Activated CD4-positive, alpha-beta memory T cell treated with anti-CD3 and anti-CD28 coated beads for 36 hours (primary cell): Measurements from ENCODE around the gene PGM2L1. TPM values are rescaled to one million over a fixed set of nuclear protein-coding genes. Genes with fewer than 3 reads are reported as not detected.
A peak's percentile ranks its signal among the peaks of the same experiment; 100 is the strongest.
"Not testable (repeated sequence)": the region's sequence is repeated elsewhere in the genome, so short reads cannot be mapped to it uniquely, and the experiment has no call there.

Experiments
- CTCF ChIA-PET: fragments of 350-600 bp; sonication (Branson Sonifier 250); formaldehyde crosslinking; loops from one replicate; lab custom pipeline; 2021; ENCODE audit warnings: antibody characterized with exemption, inconsistent platforms; lab: Charles Lee
- POLR2A ChIA-PET: fragments of 350-600 bp; sonication (Branson Sonifier 250); formaldehyde crosslinking; loops from one replicate; lab custom pipeline; 2021; ENCODE audit warnings: antibody characterized with exemption; lab: Charles Lee
- DNase-seq: peaks from one replicate; pipeline ENCODE4 v3.0.0-alpha.2; 2020
- H3K27ac Mint-ChIP-seq: one replicate; pipeline ENCODE4 v1.8.0; 2021; ENCODE audit warnings: mixed read lengths
- H3K27me3 Mint-ChIP-seq: one replicate; pipeline ENCODE4 v1.8.0; 2021; ENCODE audit warnings: mixed read lengths
- H3K36me3 Mint-ChIP-seq: one replicate; pipeline ENCODE4 v1.8.0; 2021; ENCODE audit warnings: mixed read lengths
- H3K4me1 Mint-ChIP-seq: one replicate; pipeline ENCODE4 v1.8.0; 2021; ENCODE audit warnings: low read depth, mixed read lengths
- H3K4me3 Mint-ChIP-seq: one replicate; pipeline ENCODE4 v1.8.0; 2021; ENCODE audit warnings: mild to moderate bottlenecking, mixed read lengths
- H3K9me3 Mint-ChIP-seq: one replicate; pipeline ENCODE4 v1.8.0; 2021; ENCODE audit warnings: mixed read lengths
- intact Hi-C: fragments of 100-400 bp; cut with micrococcal nuclease; formaldehyde crosslinking; loops from one replicate; pipeline ENCODE4 v1.15.1; 2023
- total RNA-seq, 2 experiments: library from RNA; stranded (reverse); gene quantifications; one replicate each; pipeline ENCODE4 v1.2.3, GENCODE V29; 2021

The PGM2L1 gene
- total RNA-seq, 2 experiments from 2014 or later: 7.0 to 7.2 TPM

DNA sequence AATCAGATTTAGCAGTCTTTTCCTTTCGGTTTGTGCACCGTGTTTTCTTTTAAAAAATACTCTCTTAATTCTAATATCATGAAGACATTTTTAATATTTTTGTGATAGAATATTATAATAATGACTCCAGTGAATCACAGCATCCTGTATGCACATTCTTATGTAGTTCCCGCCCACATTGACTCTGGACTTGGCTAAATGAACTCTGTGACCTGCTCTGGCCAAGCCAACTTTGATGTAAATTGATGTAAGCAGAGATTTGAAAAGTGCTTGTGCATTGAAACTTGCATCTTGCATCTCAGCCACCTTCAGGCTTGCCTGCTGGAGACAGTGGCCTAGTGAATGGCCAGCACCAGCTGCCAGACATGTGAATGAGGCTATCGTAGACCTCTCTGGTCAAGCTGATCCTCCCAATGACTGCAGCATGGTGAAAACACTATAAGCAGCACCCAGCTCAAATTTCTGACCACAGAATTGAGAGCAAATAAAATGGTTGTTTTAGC lies 29.2 kb upstream of the PGM2L1 start:
- H3K36me3 Mint-ChIP-seq: no peaks in the 10 kb centered on the region
- CTCF ChIA-PET: interaction anchor here (0.8 to 2.1 kb wide), 2 partner anchors 22 to 38 kb away, joined by 3 to 8 read pairs; no protein-coding TSS in a partner anchor

DNA sequence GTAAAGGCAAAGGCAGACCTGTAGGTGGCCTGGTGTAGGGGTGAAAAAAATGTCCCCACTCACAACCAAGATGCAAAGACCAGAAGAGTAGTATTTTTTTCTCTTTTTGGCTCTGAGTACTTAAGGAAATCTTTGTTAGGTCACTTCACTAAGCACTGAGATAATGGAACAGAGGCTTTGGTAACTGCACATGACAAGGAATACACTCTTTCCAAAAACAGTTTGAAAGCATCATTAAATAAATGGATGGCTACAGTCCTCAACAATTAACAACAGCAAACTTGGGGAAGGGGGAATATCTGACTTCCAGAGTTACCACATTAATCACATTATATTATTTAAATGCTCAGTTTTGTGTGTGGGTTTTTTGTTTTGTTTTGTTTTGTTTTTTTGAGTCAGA lies 26.9 kb upstream of the PGM2L1 start:
- Mint-ChIP-seq H3K27ac (no peak overlapping the region), H3K4me3 (no peak overlapping the region), H3K9me3 (peaks cover 7% of the 10 kb centered on the region), H3K27me3 (no peaks in the 10 kb centered on the region), H3K36me3 (no peaks in the 10 kb centered on the region), H3K4me1 (no peaks in the 10 kb centered on the region)
- no peak for DNase-seq
- CTCF ChIA-PET: interaction anchor here (1.7 kb wide), 1 partner anchor 25 kb away, joined by 5 read pairs; no protein-coding TSS in a partner anchor
- intact Hi-C loops: no loop called here
- POLR2A ChIA-PET: no interaction called here

More for the DNA sequence above, 29.2 kb upstream of the PGM2L1 start:
- Mint-ChIP-seq H3K4me1 (no peaks in the 10 kb centered on the region), H3K27ac (no peak overlapping the region), H3K4me3 (no peak overlapping the region), H3K27me3 (no peaks in the 10 kb centered on the region), H3K9me3 (peaks cover 7% of the 10 kb centered on the region)
- DNase-seq: no peak
- intact Hi-C loops: no loop called here
- POLR2A ChIA-PET: no interaction called here

DNA sequence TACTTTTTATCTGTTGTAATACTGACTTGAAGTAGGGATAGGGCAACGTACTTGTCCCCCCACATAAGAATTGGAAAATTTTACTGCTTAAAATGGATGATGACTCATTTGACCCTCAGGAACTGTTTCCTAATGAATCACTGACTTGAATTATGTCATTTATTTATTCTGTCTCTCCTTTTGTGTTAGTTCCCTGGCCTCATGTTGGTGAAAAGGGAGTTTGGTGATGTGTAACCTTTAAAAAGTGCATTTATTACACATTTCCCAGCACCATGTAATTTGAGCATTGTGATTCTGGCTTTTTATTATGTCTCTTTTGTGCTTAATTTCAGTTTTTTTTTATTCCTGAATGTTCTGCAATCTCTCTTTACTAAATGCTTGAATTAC lies 20.3 kb upstream of the PGM2L1 start:
- ChIA-PET CTCF (interaction anchor here (0.8 to 3.7 kb wide), 3 partner anchors 31 to 163 kb away, joined by 3 to 15 read pairs (median 3); no protein-coding TSS in a partner anchor), POLR2A (no interaction called here)
- H3K9me3 Mint-ChIP-seq: no peaks in the 10 kb centered on the region
- intact Hi-C loops: no loop called here
- no peak overlapping the region for H3K4me3 Mint-ChIP-seq
- no peak for DNase-seq
- H3K36me3 Mint-ChIP-seq: no peaks in the 10 kb centered on the region
- peaks cover 20% of the 10 kb centered on the region for H3K4me1 Mint-ChIP-seq
- H3K27me3 Mint-ChIP-seq: no peaks in the 10 kb centered on the region
- no peak overlapping the region for H3K27ac Mint-ChIP-seq

DNA sequence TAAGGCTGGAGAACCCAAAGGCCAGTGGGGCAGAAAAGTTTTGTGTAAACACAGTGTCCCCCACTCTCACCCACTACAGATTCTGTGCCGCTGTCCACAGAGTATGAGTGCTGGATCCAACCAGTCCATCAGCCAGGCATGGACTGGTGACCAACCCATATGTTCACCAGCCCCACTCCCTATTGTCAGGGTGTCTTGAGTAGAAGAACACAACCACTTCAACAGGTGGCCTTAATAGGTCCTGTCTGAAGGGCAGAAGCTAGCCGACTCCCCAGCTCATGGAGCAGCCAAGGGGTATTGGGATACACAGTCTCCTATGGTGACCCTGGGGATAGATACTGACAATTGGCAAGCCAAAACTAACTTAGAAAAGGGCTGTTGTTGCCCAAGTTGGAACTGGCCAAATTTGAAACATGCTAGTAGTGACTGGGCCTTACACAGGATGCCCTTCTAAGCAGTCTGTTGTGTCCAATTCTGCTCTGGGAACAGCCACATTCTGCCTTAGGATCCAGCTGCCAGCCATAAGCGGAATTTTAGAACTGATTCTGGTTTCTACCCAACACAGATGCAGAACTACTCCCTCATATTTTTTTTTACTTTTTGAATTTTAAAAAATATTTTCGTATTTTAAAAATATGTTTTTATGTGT lies 19.8 kb upstream of the PGM2L1 start:
- H3K4me3 Mint-ChIP-seq: no peak overlapping the region
- CTCF ChIA-PET: interaction anchor here (1.0 kb wide), 1 partner anchor 30 kb away, joined by 4 read pairs; no protein-coding TSS in a partner anchor
- intact Hi-C loops: loop anchor here (2.0 kb wide), 1 partner anchor 29 kb away; no protein-coding TSS in a partner anchor
- no peaks in the 10 kb centered on the region for H3K27me3 Mint-ChIP-seq
- DNase-seq: no peak
- H3K9me3 Mint-ChIP-seq: no peaks in the 10 kb centered on the region
- H3K4me1 Mint-ChIP-seq: peaks cover 21% of the 10 kb centered on the region
- H3K36me3 Mint-ChIP-seq: no peaks in the 10 kb centered on the region
- POLR2A ChIA-PET: no interaction called here
- H3K27ac Mint-ChIP-seq: peak overlapping the region; percentile 3

DNA sequence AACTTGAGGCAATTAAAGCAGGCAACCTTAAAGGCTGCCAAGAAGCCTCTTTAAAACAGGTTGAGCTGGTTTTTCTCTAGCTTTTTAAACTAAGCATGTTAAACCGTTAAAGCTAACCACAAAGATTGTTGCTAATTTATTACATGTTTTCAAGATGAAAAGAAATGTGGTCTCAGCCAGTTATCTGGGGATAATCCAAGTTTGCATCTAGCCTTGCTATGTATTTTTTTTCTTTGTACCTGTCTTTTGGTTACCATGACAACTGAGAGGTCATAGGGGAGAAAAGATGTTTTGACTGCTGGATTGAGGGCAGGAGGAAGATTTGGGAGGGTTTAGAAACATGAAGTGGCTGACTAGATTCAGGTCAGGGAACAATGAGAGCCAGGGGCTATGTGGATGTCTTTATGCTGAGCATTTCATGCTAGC lies 19.2 kb upstream of the PGM2L1 start:
- H3K36me3 Mint-ChIP-seq: no peaks in the 10 kb centered on the region
- CTCF ChIA-PET: interaction anchor here (1.0 kb wide), 1 partner anchor 30 kb away, joined by 4 read pairs; no protein-coding TSS in a partner anchor
- H3K4me1 Mint-ChIP-seq: peaks cover 25% of the 10 kb centered on the region
- peak overlapping the region; percentile 3 for H3K27ac Mint-ChIP-seq
- H3K4me3 Mint-ChIP-seq: no peak overlapping the region
- no peaks in the 10 kb centered on the region for H3K27me3 Mint-ChIP-seq
- DNase-seq: no peak
- POLR2A ChIA-PET: no interaction called here
- intact Hi-C loops: loop anchor here (2.0 kb wide), 1 partner anchor 29 kb away; no protein-coding TSS in a partner anchor
- no peaks in the 10 kb centered on the region for H3K9me3 Mint-ChIP-seq

DNA sequence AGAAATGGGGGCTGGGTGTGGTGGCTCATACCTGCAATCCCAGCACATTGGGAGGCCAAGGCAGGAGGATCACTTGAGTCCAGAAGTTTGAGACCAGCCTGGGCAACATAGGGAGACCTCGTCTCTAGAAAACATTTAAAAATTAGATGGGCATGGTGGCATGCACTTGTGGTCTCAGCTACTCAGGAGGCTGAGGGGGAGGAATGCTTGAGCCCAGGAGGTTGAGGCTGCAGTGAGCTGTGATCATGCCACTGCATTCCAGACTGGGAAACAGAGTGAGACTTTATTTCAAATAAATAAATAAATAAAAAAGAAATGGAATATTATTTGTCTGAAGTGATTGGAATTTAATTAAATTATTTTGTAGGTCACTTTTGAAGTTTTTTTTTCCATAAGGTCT lies 18.7 kb upstream of the PGM2L1 start:
- CTCF ChIA-PET: interaction anchor here (1.0 kb wide), 1 partner anchor 31 kb away, joined by 4 read pairs; no protein-coding TSS in a partner anchor
- H3K27ac Mint-ChIP-seq, DNase-seq, H3K4me3 Mint-ChIP-seq, POLR2A ChIA-PET, H3K36me3 Mint-ChIP-seq, H3K9me3 Mint-ChIP-seq, H3K27me3 Mint-ChIP-seq: not testable (repeated sequence)
- peaks cover 25% of the 10 kb centered on the region for H3K4me1 Mint-ChIP-seq
- intact Hi-C loops: loop anchor here (2.0 kb wide), 1 partner anchor 28 kb away; no protein-coding TSS in a partner anchor

DNA sequence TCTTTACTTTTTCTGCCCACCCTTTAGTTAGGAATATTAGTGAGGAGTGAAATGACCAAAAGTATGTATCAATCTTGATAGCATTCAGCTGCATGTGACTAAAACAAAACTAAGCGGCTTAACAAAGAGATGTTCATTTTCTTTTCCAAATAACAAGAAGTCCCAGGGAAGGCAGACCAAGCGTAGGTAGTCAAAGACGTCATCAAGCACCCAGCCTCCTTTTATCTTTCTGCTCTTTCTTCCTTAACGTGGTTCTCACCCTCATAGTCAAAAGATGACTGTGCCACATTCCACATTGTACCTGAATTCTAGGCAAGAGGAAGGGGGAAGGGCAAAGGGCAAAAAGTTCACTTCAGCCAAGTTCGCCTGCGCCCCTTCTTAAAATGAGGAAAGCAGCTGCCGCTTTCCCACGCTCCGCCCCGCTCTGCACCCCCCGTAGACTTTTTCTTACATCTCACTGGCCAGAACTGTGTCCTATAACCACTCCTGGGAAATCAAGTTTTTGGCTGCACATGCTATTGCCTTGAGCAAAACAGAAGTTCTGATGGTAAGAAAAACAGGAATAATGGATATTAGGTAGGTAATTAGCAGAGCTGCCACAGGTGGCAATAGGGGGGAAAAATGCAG lies 14.6 kb upstream of the PGM2L1 start:
- H3K27me3 Mint-ChIP-seq: peaks cover 2% of the 10 kb centered on the region
- CTCF ChIA-PET: interaction anchor here (1.1 to 1.8 kb wide), 3 partner anchors 37 to 157 kb away, joined by 3 to 8 read pairs (median 4); no protein-coding TSS in a partner anchor
- no peaks in the 10 kb centered on the region for H3K36me3 Mint-ChIP-seq
- intact Hi-C loops: no loop called here
- H3K4me3 Mint-ChIP-seq: no peak overlapping the region
- no peak overlapping the region for H3K27ac Mint-ChIP-seq
- H3K4me1 Mint-ChIP-seq: peaks cover 16% of the 10 kb centered on the region
- no peak for DNase-seq
- H3K9me3 Mint-ChIP-seq: no peaks in the 10 kb centered on the region
- POLR2A ChIA-PET: no interaction called here

DNA sequence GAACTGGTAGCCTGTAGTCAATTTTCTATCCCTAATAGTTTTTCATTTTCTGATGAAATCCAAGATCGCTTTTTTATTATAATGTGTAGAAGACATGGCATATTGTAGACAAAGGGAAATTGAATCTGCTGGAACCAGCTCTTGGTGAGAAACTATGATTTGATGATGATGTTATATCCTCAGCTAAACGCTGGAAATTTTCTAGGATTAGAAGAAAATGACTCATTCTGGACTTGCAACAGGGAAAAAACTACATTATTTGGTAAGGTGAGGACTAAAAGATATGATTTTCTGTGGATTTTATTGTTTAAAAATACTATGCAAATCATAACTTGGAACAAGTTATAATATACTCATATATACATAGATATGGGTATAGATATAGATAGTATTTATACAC lies 14.1 kb upstream of the PGM2L1 start:
- no peak for DNase-seq
- H3K36me3 Mint-ChIP-seq: no peaks in the 10 kb centered on the region
- no peak overlapping the region for H3K4me3 Mint-ChIP-seq
- intact Hi-C loops: no loop called here
- H3K27ac Mint-ChIP-seq: no peak overlapping the region
- peaks cover 11% of the 10 kb centered on the region for H3K4me1 Mint-ChIP-seq
- H3K9me3 Mint-ChIP-seq: no peaks in the 10 kb centered on the region
- POLR2A ChIA-PET: no interaction called here
- CTCF ChIA-PET: interaction anchor here (1.8 kb wide), 1 partner anchor 41 kb away, joined by 8 read pairs; no protein-coding TSS in a partner anchor
- H3K27me3 Mint-ChIP-seq: peaks cover 2% of the 10 kb centered on the region

DNA sequence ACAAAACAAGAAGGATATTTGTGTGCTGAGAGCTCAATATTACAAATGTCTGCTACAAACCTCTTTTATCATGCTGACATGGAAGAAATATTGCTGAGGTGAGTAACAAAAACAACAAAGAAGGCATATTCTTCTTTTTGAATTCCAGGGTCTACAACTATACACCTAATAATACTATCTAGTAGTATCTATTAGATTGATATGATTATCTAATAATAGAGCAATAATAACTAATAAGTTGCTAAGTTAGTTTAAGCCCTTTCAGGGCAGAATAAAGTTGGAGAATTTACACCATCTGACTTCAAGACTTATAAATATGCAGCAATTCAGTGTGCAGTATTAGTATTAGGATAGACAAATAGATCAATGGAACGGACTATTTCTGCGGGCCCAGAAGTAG lies 11.4 kb upstream of the PGM2L1 start:
- peaks cover 6% of the 10 kb centered on the region for H3K4me1 Mint-ChIP-seq
- DNase-seq: no peak
- H3K27ac Mint-ChIP-seq: no peak overlapping the region
- ChIA-PET POLR2A (no interaction called here), CTCF (no interaction called here)
- no peaks in the 10 kb centered on the region for H3K36me3 Mint-ChIP-seq
- H3K9me3 Mint-ChIP-seq: no peaks in the 10 kb centered on the region
- H3K4me3 Mint-ChIP-seq: no peak overlapping the region
- intact Hi-C loops: no loop called here
- H3K27me3 Mint-ChIP-seq: peaks cover 2% of the 10 kb centered on the region

DNA sequence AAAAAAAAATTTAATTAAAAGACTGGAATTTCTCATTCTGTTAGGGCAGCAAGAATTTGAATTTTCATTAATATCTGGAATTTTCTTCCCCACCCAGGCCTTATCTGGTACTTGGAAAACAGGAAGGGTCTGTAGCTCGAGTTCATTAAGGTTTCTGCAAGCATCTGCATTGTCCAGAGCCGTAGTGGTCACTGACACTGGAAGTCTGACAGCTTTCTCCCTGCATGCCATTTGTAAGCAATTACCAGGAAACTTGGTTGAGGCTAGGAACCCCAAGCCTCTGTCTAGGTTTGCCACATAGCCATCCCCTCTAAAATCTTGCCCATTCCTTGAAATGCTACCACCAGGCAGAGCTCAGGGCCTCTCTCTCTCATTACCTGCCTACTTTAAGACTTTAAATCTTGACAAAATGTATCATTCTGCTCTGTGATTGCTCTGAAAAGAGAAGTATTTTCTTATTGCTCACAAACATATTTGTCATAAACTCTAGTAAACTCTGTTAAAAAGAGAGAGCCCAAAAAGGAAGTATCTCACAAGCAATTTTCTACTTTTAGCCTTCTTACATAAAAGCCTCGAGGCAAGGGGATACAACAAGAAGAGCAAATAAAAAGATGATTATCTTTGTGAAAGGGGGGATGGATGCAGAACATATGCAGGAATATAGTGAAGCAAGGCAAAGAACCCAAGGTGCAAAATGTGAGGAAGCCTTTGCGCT lies 5.5 kb upstream of the PGM2L1 start:
- intact Hi-C loops: no loop called here
- ChIA-PET POLR2A (no interaction called here), CTCF (no interaction called here)
- H3K36me3 Mint-ChIP-seq: no peaks in the 10 kb centered on the region
- no peak overlapping the region for H3K4me3 Mint-ChIP-seq
- DNase-seq: no peak
- H3K27me3 Mint-ChIP-seq: no peaks in the 10 kb centered on the region
- H3K9me3 Mint-ChIP-seq: no peaks in the 10 kb centered on the region
- H3K27ac Mint-ChIP-seq: no peak overlapping the region
- peaks cover 18% of the 10 kb centered on the region for H3K4me1 Mint-ChIP-seq

DNA sequence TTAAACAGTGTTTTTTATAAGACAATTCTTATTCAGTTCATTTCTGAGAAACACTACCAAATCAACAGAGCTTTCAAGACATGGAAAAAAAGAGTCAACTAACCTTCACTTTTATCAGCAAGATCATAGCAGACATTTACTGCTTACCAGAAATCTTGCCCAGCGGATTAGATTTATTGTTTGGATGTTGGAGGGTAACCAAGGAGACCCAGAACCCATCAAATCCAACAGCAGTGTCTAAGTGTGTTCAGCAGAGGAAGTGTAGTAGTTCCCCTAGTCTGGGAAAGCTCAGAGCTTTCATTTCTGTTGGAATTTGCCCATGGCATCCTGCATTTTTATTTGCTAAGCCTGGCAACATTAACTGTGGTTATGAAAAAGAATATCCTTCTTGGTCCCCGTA lies 2.4 kb upstream of the PGM2L1 start:
- POLR2A ChIA-PET: no interaction called here
- H3K27ac Mint-ChIP-seq: no peak overlapping the region
- H3K27me3 Mint-ChIP-seq: no peaks in the 10 kb centered on the region
- DNase-seq: no peak
- CTCF ChIA-PET: interaction anchor here (1.2 to 3.2 kb wide), 3 partner anchors 11 to 49 kb away, joined by 5 to 34 read pairs (median 11); no protein-coding TSS in a partner anchor
- intact Hi-C loops: no loop called here
- no peaks in the 10 kb centered on the region for H3K36me3 Mint-ChIP-seq
- no peaks in the 10 kb centered on the region for H3K9me3 Mint-ChIP-seq
- H3K4me1 Mint-ChIP-seq: peaks cover 28% of the 10 kb centered on the region
- H3K4me3 Mint-ChIP-seq: no peak overlapping the region
